ENCODE results near the gene SIK2. TPM values are rescaled to one million over a fixed set of nuclear protein-coding genes. Genes with fewer than 3 reads are reported as not detected.

Gene SIK2
- 10.6 and 14.2 TPM in 2 replicates for total RNA-seq
- polyA plus RNA-seq = 1.5 and 3.9 TPM in 2 replicates

DNA sequence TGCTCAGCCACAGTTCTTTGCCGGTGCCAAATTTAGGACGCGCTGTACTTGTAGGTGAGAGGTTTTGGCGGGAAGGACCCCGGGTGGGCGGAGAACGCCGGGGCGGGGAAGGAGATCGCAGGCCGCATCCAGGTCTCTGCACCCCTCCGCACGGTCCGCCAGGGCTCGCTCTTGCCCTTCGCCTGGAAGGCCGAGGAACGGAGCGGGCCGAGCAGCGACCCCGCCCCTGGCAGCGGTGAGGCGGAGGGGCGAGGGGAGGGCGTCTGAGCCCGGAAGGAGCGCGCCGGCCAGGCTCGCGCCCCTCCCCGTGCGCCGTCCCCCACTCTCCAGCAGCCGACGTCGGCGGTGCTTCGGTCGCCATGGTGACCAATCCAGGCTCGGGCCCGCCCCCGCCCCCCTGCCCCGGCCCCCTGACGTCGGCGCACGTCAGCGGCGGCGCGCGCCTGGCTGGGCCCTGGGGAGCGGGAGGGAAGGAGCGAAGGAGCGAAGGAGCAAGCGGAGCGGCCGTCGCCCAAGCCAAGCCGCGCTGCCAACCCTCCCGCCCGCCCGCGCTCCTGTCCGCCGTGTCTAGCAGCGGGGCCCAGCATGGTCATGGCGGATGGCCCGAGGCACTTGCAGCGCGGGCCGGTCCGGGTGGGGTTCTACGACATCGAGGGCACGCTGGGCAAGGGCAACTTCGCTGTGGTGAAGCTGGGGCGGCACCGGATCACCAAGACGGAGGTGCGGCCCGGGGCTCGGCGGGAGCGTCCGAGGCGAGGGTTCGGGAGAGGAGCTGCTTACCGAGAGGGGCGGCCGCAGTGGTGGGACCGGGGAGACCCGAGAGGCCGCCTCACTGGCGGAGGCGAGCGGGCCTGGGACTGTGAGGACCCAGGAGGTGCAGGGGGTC is at the start of gene SIK2:
Gene SIK2, plus strand, starts transcription at position 471 of the 886 bp plus-strand sequence. Its CDS starts 115 bp downstream, at position 586.
- peak; percentile 98 to 99 for DNase-seq (ENCODE audit: low read depth in 1 of 2, low spot score in 1 of 2)
- TF ChIP-seq, protein P1, sequence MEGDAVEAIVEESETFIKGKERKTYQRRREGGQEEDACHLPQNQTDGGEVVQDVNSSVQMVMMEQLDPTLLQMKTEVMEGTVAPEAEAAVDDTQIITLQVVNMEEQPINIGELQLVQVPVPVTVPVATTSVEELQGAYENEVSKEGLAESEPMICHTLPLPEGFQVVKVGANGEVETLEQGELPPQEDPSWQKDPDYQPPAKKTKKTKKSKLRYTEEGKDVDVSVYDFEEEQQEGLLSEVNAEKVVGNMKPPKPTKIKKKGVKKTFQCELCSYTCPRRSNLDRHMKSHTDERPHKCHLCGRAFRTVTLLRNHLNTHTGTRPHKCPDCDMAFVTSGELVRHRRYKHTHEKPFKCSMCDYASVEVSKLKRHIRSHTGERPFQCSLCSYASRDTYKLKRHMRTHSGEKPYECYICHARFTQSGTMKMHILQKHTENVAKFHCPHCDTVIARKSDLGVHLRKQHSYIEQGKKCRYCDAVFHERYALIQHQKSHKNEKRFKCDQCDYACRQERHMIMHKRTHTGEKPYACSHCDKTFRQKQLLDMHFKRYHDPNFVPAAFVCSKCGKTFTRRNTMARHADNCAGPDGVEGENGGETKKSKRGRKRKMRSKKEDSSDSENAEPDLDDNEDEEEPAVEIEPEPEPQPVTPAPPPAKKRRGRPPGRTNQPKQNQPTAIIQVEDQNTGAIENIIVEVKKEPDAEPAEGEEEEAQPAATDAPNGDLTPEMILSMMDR (IDR thresholded peaks at IDR 0.05; ENCODE audit: low read depth, low read length) = peak; percentile 92
- Histone ChIP-seq H3K27ac (peak within 1 kb of the TSS; percentile 96), H3K9me3 (ENCODE audit: low read depth) (no peaks in the 10 kb centered on the region), H3K4me1 (ENCODE audit: low read depth) (peaks cover 14% of the 10 kb centered on the region), H3K36me3 (no peaks in the 10 kb centered on the region), H3K27me3 (no peaks in the 10 kb centered on the region), H3K4me3 (peak within 1 kb of the TSS; percentile 71)

GRCh38 chr11:111554532-111554931 is 47.7 kb upstream of the SIK2 start:
- Histone ChIP-seq H3K4me1 (ENCODE audit: low read depth) (peaks cover 3% of the 10 kb centered on the region), H3K4me3 (no peak overlapping the region), H3K27ac (no peak overlapping the region), H3K27me3 (no peaks in the 10 kb centered on the region), H3K36me3 (no peaks in the 10 kb centered on the region), H3K9me3 (ENCODE audit: low read depth) (no peaks in the 10 kb centered on the region)
- TF ChIP-seq, protein P1 (IDR thresholded peaks at IDR 0.05; ENCODE audit: low read depth, low read length) = no peak
- DNase-seq (ENCODE audit: low read depth in 1 of 2, low spot score in 1 of 2) = no peak

DNA sequence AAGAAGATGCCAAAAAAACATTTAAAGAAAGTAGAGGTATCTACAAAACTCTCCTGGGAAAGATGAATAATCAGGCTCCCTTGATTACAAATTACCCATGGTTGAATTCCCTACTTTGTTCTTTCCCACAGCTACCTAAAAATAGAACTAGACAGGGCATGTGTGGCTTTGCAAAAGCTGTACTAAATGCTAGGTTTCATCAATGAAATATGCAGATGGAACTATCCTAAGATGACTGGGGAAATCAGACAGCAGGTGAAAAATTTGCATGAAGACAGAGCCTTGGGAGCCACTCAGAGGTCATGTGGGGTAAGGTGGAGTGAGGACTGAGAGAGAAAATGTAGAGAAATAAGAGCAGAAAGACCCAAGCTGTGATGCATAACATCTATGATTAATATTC is 47.0 kb upstream of the SIK2 start:
- Histone ChIP-seq H3K4me1 (ENCODE audit: low read depth) (no peaks in the 10 kb centered on the region), H3K9me3 (ENCODE audit: low read depth) (no peaks in the 10 kb centered on the region), H3K27me3 (no peaks in the 10 kb centered on the region), H3K27ac (no peak overlapping the region), H3K36me3 (no peaks in the 10 kb centered on the region), H3K4me3 (no peak overlapping the region)
- TF ChIP-seq, protein P1 (IDR thresholded peaks at IDR 0.05; ENCODE audit: low read depth, low read length) = no peak
- no peak for DNase-seq (ENCODE audit: low read depth in 1 of 2, low spot score in 1 of 2)

DNA sequence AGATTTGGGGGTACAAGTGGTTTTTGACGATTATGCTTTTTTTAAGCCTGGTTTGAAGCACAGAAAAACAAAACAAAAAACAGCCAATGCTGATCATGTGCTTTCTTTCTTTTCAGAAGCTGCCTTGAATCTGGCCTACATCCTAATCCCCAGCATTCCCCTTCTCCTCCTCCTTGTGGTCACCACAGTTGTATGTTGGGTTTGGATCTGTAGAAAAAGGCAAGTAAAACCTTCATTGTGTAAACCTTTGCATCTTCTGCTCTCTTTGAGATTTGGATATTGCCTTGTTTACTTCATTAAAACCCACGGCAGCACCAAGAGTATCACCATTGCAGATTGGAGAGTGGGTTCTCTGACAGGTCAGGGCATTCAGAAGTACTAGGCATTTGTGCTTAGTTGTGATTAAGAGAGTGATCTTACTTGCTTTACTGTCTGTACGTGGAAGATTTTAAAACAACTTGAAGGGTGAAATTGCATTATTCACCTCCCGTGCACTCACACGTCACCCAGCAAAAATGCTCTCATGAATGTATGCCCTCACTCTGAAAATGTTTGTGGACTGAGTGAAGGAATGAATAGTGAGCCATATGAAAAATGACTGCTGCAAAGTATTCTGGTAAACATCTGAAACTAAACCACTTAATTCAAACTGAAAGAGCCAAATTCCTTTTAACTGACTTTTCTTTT is 44.7 kb upstream of the SIK2 start:
- no peaks in the 10 kb centered on the region for H3K36me3 ChIP-seq
- TF ChIP-seq, protein P1 (IDR thresholded peaks at IDR 0.05; ENCODE audit: low read depth, low read length) = no peak
- no peak overlapping the region for H3K27ac ChIP-seq
- H3K4me3 ChIP-seq = no peak overlapping the region
- DNase-seq (ENCODE audit: low read depth in 1 of 2, low spot score in 1 of 2) = peak in 1 of 2 donors; percentile 61
- no peaks in the 10 kb centered on the region for H3K27me3 ChIP-seq
- no peaks in the 10 kb centered on the region for H3K4me1 ChIP-seq (ENCODE audit: low read depth)
- no peaks in the 10 kb centered on the region for H3K9me3 ChIP-seq (ENCODE audit: low read depth)

- Histone ChIP-seq H3K4me3 (no peak overlapping the region), H3K4me1 (ENCODE audit: low read depth) (no peaks in the 10 kb centered on the region), H3K27ac (no peak overlapping the region), H3K9me3 (ENCODE audit: low read depth) (no peaks in the 10 kb centered on the region), H3K36me3 (no peaks in the 10 kb centered on the region), H3K27me3 (no peaks in the 10 kb centered on the region)
- TF ChIP-seq, protein P1 (IDR thresholded peaks at IDR 0.05; ENCODE audit: low read depth, low read length) = no peak
- no peak for DNase-seq (ENCODE audit: low read depth in 1 of 2, low spot score in 1 of 2)
These were observed 42.3 kb upstream of the SIK2 start for GRCh38 chr11:111559800-111560464.
